Activated naive CD4-positive, alpha-beta T cell treated with anti-CD3 and anti-CD28 coated beads, Interleukin-2, amount 10 ng/mL, durations not matched to agents 7 days and 5 days (primary cell): ENCODE data around the gene ATRX.
"Not testable (repeated sequence)": the region's sequence is repeated elsewhere in the genome, so short reads cannot be mapped to it uniquely, and the experiment has no call there.

ENCODE experiments used
- CTCF ChIA-PET: fragments of 350-600 bp; sonication (Branson Sonifier 250); formaldehyde crosslinking; loops from one replicate; lab custom pipeline; 2021; ENCODE audit warnings: antibody characterized with exemption; lab: Charles Lee
- DNase-seq: peaks from one replicate; pipeline ENCODE4 v3.0.0-alpha.2; 2020
- H3K27ac Mint-ChIP-seq: one replicate; pipeline ENCODE4 v1.8.0; 2021; ENCODE audit warnings: mild to moderate bottlenecking, moderate library complexity, mixed read lengths
- H3K27me3 Mint-ChIP-seq: one replicate; pipeline ENCODE4 v1.8.0; 2021; ENCODE audit warnings: mild to moderate bottlenecking, mixed read lengths
- H3K36me3 Mint-ChIP-seq: one replicate; pipeline ENCODE4 v1.8.0; 2021; ENCODE audit warnings: mixed read lengths
- H3K4me1 Mint-ChIP-seq: one replicate; pipeline ENCODE4 v1.8.0; 2021; ENCODE audit warnings: mixed read lengths
- H3K4me3 Mint-ChIP-seq: one replicate; pipeline ENCODE4 v1.8.0; 2021; ENCODE audit warnings: mild to moderate bottlenecking, moderate library complexity, mixed read lengths
- H3K9me3 Mint-ChIP-seq: one replicate; pipeline ENCODE4 v1.8.0; 2021; ENCODE audit warnings: mixed read lengths

The ATRX gene

GRCh38 chrX:77691916-77692315, 94.1 kb downstream of the ATRX start:
- peaks cover 4% of the 10 kb centered on the region for H3K4me1 Mint-ChIP-seq
- H3K36me3 Mint-ChIP-seq, result peaks cover 31% of the 10 kb centered on the region
- CTCF ChIA-PET, result no interaction called here
- H3K9me3 Mint-ChIP-seq, result no peaks in the 10 kb centered on the region
- H3K27me3 Mint-ChIP-seq, result no peaks in the 10 kb centered on the region
- no peak overlapping the region for H3K27ac Mint-ChIP-seq
- no peak for DNase-seq
- no peak overlapping the region for H3K4me3 Mint-ChIP-seq

GRCh38 chrX:77689376-77689775, 96.6 kb downstream of the ATRX start:
- Mint-ChIP-seq H3K9me3 (no peaks in the 10 kb centered on the region), H3K27ac (no peak overlapping the region), H3K4me1 (peaks cover 4% of the 10 kb centered on the region), H3K36me3 (peaks cover 38% of the 10 kb centered on the region), H3K4me3 (no peak overlapping the region), H3K27me3 (no peaks in the 10 kb centered on the region)
- CTCF ChIA-PET, result no interaction called here
- no peak for DNase-seq

DNA sequence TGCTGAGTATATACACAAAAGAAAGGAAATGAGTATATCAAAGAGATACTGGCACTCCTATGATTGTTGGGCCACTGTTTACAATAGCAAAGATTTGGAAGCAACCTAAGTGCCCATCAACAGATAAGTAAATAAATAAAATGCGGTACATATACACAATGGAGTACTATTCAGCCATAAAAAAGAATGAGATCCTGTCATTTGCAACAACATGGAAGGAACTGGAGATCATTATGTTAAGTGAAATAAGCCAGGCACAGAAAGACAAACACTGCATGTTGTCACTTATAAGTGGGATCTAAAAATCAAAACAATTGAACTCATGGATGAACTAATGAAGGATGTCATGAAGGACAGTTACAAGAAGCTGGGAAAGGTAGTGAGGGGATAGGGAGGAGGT, 100.3 kb downstream of the ATRX start:
- DNase-seq, H3K4me3 Mint-ChIP-seq, CTCF ChIA-PET, H3K4me1 Mint-ChIP-seq, H3K27ac Mint-ChIP-seq, H3K9me3 Mint-ChIP-seq, H3K27me3 Mint-ChIP-seq: not testable (repeated sequence)
- H3K36me3 Mint-ChIP-seq, result peaks cover 56% of the 10 kb centered on the region

- CTCF ChIA-PET, result no interaction called here
- DNase-seq, result no peak
- H3K27ac Mint-ChIP-seq, result no peak overlapping the region
- no peak overlapping the region for H3K4me3 Mint-ChIP-seq
- H3K4me1 Mint-ChIP-seq, result no peaks in the 10 kb centered on the region
- no peaks in the 10 kb centered on the region for H3K9me3 Mint-ChIP-seq
- no peaks in the 10 kb centered on the region for H3K27me3 Mint-ChIP-seq
- peaks cover 23% of the 10 kb centered on the region for H3K36me3 Mint-ChIP-seq
Measured at GRCh38 chrX:77679144-77679543, 106.9 kb downstream of the ATRX start.

DNA sequence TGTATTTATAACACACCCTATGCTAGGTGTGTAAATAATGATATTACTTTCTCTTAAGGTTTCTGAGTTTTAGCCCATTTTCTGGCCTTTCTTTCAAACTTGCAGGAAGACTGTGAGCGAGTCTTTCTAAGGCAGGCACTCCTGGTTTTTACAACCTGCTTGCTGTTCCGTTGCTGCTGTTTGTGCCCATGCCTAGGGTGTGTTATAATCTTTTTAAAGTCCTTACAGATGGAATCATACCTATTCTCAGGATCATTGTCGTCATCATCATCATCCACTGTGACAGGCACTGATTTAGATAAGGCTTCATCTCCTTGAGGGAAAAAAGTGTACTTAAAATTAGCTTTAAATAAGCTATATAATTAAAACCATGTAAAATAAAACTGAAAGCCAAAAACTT, 110.0 kb downstream of the ATRX start:
- Mint-ChIP-seq H3K27me3 (no peaks in the 10 kb centered on the region), H3K27ac (no peak overlapping the region), H3K4me3 (no peak overlapping the region), H3K36me3 (no peaks in the 10 kb centered on the region), H3K4me1 (no peaks in the 10 kb centered on the region), H3K9me3 (no peaks in the 10 kb centered on the region)
- no peak for DNase-seq
- CTCF ChIA-PET, result no interaction called here

DNA sequence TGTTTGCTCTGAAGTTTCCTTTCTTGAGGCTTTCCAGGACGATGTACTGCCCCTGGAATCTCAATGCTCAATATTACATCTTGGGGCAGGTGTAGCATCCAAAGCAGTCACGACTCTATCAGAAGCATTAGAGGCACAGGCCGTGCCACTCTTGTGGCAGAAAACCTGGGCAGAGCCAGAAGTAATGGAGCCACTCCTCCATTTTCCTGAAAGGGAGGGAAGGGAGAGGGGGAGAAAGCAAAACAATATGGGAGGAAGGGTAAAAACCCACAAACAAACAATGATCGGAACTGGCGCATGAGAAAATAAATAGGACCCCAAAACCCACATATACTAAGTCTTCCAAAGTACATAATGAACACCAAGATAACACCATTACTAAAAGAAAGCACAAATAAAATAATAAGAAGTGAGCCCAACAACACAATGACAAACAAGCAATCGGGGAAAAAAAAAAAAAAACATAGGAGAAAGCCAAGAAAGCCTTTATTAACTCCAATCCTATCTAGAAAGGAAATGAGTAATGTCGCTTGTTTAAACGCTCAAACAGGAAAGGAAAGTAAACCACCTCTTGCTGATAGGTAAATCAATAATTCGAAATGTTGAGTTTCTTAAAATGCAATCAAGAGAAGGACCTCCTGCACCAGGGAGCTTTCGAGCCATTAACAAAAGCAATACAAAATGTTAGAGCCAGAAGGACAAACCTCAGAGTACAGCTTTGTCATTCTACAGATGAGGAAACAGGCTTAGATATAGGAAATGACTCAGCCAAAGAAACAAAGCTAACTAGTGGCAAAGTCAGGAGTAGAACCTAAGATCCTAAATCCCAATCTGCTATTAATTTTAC, 117.4 kb downstream of the ATRX start:
- no peak for DNase-seq
- H3K4me3 Mint-ChIP-seq, result no peak overlapping the region
- H3K4me1 Mint-ChIP-seq, result peaks cover 4% of the 10 kb centered on the region
- CTCF ChIA-PET, result no interaction called here
- H3K9me3 Mint-ChIP-seq, result no peaks in the 10 kb centered on the region
- peaks cover 14% of the 10 kb centered on the region for H3K36me3 Mint-ChIP-seq
- H3K27ac Mint-ChIP-seq, result no peak overlapping the region
- H3K27me3 Mint-ChIP-seq, result no peaks in the 10 kb centered on the region

GRCh38 chrX:77658886-77659285, 127.1 kb downstream of the ATRX start:
- CTCF ChIA-PET, result no interaction called here
- DNase-seq, result no peak
- Mint-ChIP-seq H3K27me3 (no peaks in the 10 kb centered on the region), H3K27ac (no peak overlapping the region), H3K4me3 (no peak overlapping the region), H3K36me3 (peaks cover 16% of the 10 kb centered on the region), H3K4me1 (no peaks in the 10 kb centered on the region), H3K9me3 (no peaks in the 10 kb centered on the region)

GRCh38 chrX:77652095-77652494, 133.9 kb downstream of the ATRX start:
- CTCF ChIA-PET, result no interaction called here
- Mint-ChIP-seq H3K4me3 (no peak overlapping the region), H3K27me3 (no peaks in the 10 kb centered on the region), H3K4me1 (no peaks in the 10 kb centered on the region), H3K9me3 (no peaks in the 10 kb centered on the region), H3K27ac (no peak overlapping the region), H3K36me3 (peaks cover 38% of the 10 kb centered on the region)
- no peak for DNase-seq

DNA sequence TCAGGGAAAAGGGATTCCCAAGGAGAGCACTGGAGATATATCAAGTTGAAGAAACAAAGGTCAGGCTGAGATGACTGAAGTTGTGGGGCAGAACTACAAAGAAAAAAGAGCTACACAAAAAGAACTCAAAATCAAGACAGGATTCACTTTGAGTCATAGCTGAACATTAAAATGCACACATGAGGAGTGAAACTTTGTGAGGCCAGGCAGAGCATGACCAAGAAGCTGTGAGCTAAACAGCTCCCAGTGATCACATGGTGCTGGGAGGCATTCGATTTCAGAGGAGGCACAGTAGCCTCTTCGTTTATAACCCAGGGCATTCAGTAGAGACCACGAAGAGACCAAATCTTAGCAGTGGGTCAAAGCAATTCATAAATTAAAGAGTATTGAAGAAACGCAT, 145.3 kb downstream of the ATRX start:
- no peak for DNase-seq
- no peak overlapping the region for H3K27ac Mint-ChIP-seq
- CTCF ChIA-PET, result interaction anchor here (0.8 kb wide), 1 partner anchor 18 kb away, joined by 4 read pairs; no protein-coding TSS in a partner anchor
- H3K9me3 Mint-ChIP-seq, result peaks cover 12% of the 10 kb centered on the region
- no peaks in the 10 kb centered on the region for H3K4me1 Mint-ChIP-seq
- H3K36me3 Mint-ChIP-seq, result peaks cover 60% of the 10 kb centered on the region
- H3K27me3 Mint-ChIP-seq, result no peaks in the 10 kb centered on the region
- H3K4me3 Mint-ChIP-seq, result no peak overlapping the region

- CTCF ChIA-PET, result no interaction called here
- Mint-ChIP-seq H3K36me3 (peaks cover 56% of the 10 kb centered on the region), H3K9me3 (peaks cover 11% of the 10 kb centered on the region), H3K27me3 (no peaks in the 10 kb centered on the region), H3K4me3 (no peak overlapping the region), H3K27ac (no peak overlapping the region), H3K4me1 (no peaks in the 10 kb centered on the region)
- DNase-seq, result no peak
Measured at GRCh38 chrX:77639820-77640219, 146.2 kb downstream of the ATRX start.

DNA sequence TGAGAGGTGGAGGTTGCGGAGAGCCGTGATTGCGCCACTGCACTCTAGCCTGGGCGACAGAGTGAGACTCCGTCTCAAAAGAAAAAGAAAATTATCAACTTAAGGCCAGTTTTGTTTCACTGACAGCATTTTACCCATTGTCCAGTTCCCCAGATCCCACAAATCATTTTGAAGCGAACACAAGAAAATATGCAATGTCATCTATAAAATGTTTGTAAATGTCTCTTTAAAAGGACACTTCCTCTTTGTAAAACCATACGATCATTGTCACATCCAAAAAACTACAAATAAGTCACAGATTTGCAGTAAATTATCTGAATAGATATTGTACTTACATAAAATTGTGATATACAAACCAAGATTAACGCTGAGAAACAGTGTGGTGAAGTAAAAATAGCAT, 147.6 kb downstream of the ATRX start:
- DNase-seq, result no peak
- H3K4me1 Mint-ChIP-seq, result no peaks in the 10 kb centered on the region
- peaks cover 52% of the 10 kb centered on the region for H3K36me3 Mint-ChIP-seq
- CTCF ChIA-PET, result no interaction called here
- peaks cover 7% of the 10 kb centered on the region for H3K9me3 Mint-ChIP-seq
- no peaks in the 10 kb centered on the region for H3K27me3 Mint-ChIP-seq
- H3K4me3 Mint-ChIP-seq, result no peak overlapping the region
- H3K27ac Mint-ChIP-seq, result no peak overlapping the region

- no peak overlapping the region for H3K27ac Mint-ChIP-seq
- peaks cover 3% of the 10 kb centered on the region for H3K9me3 Mint-ChIP-seq
- no peak for DNase-seq
- peaks cover 48% of the 10 kb centered on the region for H3K36me3 Mint-ChIP-seq
- no peaks in the 10 kb centered on the region for H3K4me1 Mint-ChIP-seq
- CTCF ChIA-PET, result no interaction called here
- H3K4me3 Mint-ChIP-seq, result no peak overlapping the region
- no peaks in the 10 kb centered on the region for H3K27me3 Mint-ChIP-seq
Measured at GRCh38 chrX:77635373-77635772, 150.6 kb downstream of the ATRX start.

DNA sequence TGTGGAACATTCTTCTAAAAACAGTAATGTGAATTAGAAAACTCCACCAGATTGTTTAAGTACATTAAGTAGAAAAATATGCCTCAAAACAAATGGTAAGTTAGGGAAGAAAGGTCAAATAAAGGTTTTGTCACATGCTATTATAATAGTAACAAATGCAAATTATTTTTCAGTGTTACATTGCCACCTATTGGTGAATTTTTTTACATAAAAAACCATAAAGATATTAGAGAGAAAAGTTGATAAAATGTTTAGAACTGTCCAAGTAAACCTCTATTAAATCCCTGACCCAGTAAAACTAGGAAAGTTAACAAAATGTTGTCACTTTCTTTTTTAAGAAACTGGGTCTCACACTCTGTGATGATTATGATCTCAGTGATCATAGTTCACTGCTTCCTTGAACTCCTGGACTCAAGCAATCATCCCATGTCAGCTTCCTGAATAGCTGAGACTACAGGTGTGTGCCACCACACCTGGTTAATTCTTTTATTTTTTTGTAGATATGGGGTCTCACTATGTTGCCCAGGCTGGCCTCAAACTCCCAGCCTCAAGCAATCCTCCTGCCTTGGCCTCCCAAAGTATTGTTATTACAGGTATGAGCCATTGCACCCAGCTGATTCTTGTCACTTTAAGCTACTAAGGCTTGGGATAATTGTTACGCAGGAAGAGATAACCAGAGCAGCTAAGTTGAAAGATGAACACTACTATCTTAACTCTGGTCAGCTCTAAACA, 157.6 kb downstream of the ATRX start:
- CTCF ChIA-PET, result interaction anchor here (1.1 kb wide), 1 partner anchor 1174 kb away, joined by 3 read pairs; no protein-coding TSS in a partner anchor
- Mint-ChIP-seq H3K36me3 (peaks cover 27% of the 10 kb centered on the region), H3K4me1 (peaks cover 3% of the 10 kb centered on the region), H3K4me3 (no peak overlapping the region), H3K9me3 (no peaks in the 10 kb centered on the region), H3K27me3 (no peaks in the 10 kb centered on the region), H3K27ac (no peak overlapping the region)
- no peak for DNase-seq

DNA sequence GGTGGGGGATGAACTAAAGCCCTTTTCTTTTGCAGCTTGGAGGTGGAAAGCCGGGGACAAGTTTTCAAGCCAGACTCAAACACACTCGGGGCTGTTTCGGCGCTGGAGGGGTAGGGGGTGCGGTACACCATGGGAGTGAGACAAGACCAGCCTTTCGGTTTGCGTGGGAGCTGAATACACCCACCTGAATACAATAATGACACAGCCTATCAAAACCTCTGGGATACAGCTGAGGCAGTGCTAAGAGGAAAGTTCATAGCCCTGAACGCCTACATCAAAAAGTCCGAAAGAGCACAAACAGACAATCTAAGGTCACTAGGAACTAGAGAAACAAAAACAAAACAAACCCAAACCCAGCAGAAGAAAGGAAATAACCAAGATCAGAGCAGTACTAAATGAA, 163.3 kb downstream of the ATRX start:
- Mint-ChIP-seq H3K9me3 (no peaks in the 10 kb centered on the region), H3K4me1 (peaks cover 19% of the 10 kb centered on the region), H3K4me3 (no peak overlapping the region), H3K36me3 (peaks cover 23% of the 10 kb centered on the region), H3K27ac (no peak overlapping the region), H3K27me3 (no peaks in the 10 kb centered on the region)
- CTCF ChIA-PET, result interaction anchor here (0.7 kb wide), 1 partner anchor 18 kb away, joined by 4 read pairs; no protein-coding TSS in a partner anchor
- no peak for DNase-seq

DNA sequence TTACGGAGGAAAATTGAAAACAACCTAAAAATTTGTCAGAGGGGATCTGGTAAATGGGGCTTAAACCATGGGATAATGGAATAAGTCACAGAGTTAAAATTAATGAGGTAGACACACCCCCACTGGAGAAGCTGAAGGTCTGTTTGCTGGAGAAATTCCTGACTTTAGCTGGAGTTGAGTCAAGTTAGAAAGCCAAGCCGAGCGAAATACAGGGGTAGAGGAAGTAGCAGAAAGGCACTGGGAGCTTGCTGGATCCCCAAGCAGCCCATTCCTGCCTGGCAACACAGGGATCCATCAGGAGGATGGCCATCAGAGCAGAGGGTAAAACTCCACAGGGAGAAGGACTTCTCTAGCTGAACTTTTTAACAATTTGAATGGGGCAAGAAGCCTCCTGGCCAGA, 163.8 kb downstream of the ATRX start:
- Mint-ChIP-seq H3K36me3 (peaks cover 23% of the 10 kb centered on the region), H3K9me3 (no peaks in the 10 kb centered on the region), H3K27me3 (no peaks in the 10 kb centered on the region), H3K4me3 (no peak overlapping the region), H3K4me1 (peaks cover 19% of the 10 kb centered on the region), H3K27ac (no peak overlapping the region)
- no peak for DNase-seq
- CTCF ChIA-PET, result no interaction called here
